A673 (cell line): ENCODE results near the gene TPH2. TPM values are rescaled to one million over a fixed set of nuclear protein-coding genes. Genes with fewer than 3 reads are reported as not detected.

Experiments used
- BruUV-seq: library from RNA; stranded (reverse); fragments of 400-500 nt; replicated peaks from 2 replicates; lab custom pipeline; 2021; lab: Mats Ljungman, UMichigan
- CTCF ChIA-PET: fragments of 300-600 bp; sonication (Branson Sonifier 250); formaldehyde crosslinking; loops from one replicate; lab custom pipeline; 2022; ENCODE audit warnings: antibody characterized with exemption; lab: Charles Lee
- POLR2A ChIA-PET: fragments of 300-600 bp; sonication (Branson Sonifier 250); formaldehyde crosslinking; loops from one replicate; lab custom pipeline; 2022; ENCODE audit warnings: antibody characterized with exemption; ENCODE audit not compliant: low non-redundant PET; lab: Charles Lee
- DNase-seq: peaks from one replicate; pipeline ENCODE4 v3.0.0-alpha.2; 2015; ENCODE audit warnings: low spot score
- H3K27ac ChIP-seq: fragments of 200-600 bp; sonication (generic); 2 replicates; pipeline ENCODE4 v1.5.1; 2016; ENCODE audit warnings: mixed run types, low read depth, mild to moderate bottlenecking, mixed read lengths, antibody characterized with exemption, low read length; ENCODE audit not compliant: poor library complexity, severe bottlenecking
- H3K27me3 ChIP-seq: fragments of 200-600 bp; sonication (generic); replicated peaks from 2 replicates; pipeline ENCODE4 v1.6.1; 2017; ENCODE audit warnings: mixed run types, low read depth, mild to moderate bottlenecking, mixed read lengths, antibody characterized with exemption, low read length; ENCODE audit not compliant: insufficient read depth, poor library complexity
- H3K36me3 ChIP-seq: fragments of 200-600 bp; sonication (generic); 2 replicates; pipeline ENCODE4 v1.6.1; 2016; ENCODE audit warnings: mixed run types, mild to moderate bottlenecking, mixed read lengths, antibody characterized with exemption, low read length; ENCODE audit not compliant: insufficient read depth, poor library complexity, severe bottlenecking
- H3K4me1 ChIP-seq: fragments of 200-600 bp; sonication (generic); 2 replicates; pipeline ENCODE4 v1.6.1; 2017; ENCODE audit warnings: mixed run types, mild to moderate bottlenecking, mixed read lengths, antibody characterized with exemption, low read length; ENCODE audit not compliant: insufficient read depth, poor library complexity, severe bottlenecking
- H3K4me3 ChIP-seq: fragments of 200-600 bp; sonication (generic); 2 replicates; pipeline ENCODE4 v1.5.1; 2016; ENCODE audit warnings: low read depth, mixed run types, mild to moderate bottlenecking, mixed read lengths, low read length; ENCODE audit not compliant: poor library complexity, severe bottlenecking
- H3K9me3 ChIP-seq: fragments of 200-600 bp; sonication (generic); 2 replicates; pipeline ENCODE4 v1.6.1; 2016; ENCODE audit warnings: mixed run types, low read depth, mild to moderate bottlenecking, mixed read lengths, antibody characterized with exemption, low read length; ENCODE audit not compliant: poor library complexity, severe bottlenecking
- EZH2 ChIP-seq: fragments of 200-600 bp; sonication (generic); IDR thresholded peaks from 2 replicates; pipeline ENCODE4 v1.6.1; 2017; ENCODE audit warnings: borderline replicate concordance, low read depth, mild to moderate bottlenecking, mixed read lengths, antibody characterized with exemption, low read length; ENCODE audit not compliant: poor library complexity, severe bottlenecking
- intact Hi-C: fragments of 100-400 bp; cut with micrococcal nuclease; formaldehyde crosslinking; loops from one replicate; pipeline ENCODE4 v1.10.0; 2022; ENCODE audit not compliant: unreplicated experiment
- total RNA-seq: library from RNA; stranded (reverse); gene quantifications from 2 replicates; pipeline ENCODE4 v1.2.3, GENCODE V29; 2021
- TF ChIP-seq, protein P1 (sequence below): fragments of 300-800, 200-600 bp; sonication (generic); conservative IDR thresholded peaks from 2 replicates; pipeline ENCODE4 v1.5.1; 2017; ENCODE audit warnings: low read depth, mild to moderate bottlenecking, antibody characterized with exemption, low read length, moderate library complexity, mixed read lengths

TPH2 gene
- total RNA-seq, 1 experiment from 2014 or later, result 0.82 TPM

DNA sequence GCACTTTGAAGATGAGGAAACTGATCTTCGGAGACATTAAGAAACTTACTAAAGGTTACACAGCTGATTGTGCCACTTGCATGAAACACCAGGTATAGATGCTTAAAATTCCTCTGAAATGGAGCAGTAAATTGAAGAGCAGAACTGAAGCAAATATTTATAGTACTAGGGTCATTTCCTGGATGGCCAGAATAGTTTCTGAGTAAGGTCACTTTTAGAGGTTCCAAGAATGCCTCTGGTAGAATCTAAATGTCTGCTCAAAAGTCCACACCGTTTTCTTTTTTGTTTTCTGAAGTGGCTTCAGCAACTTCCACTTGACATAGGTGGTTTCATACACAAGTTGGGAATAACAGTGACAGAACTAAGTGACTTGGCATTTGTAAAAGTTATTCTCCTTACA is 19.4 kb downstream of the TPH2 start:
- TF ChIP-seq, protein P1, sequence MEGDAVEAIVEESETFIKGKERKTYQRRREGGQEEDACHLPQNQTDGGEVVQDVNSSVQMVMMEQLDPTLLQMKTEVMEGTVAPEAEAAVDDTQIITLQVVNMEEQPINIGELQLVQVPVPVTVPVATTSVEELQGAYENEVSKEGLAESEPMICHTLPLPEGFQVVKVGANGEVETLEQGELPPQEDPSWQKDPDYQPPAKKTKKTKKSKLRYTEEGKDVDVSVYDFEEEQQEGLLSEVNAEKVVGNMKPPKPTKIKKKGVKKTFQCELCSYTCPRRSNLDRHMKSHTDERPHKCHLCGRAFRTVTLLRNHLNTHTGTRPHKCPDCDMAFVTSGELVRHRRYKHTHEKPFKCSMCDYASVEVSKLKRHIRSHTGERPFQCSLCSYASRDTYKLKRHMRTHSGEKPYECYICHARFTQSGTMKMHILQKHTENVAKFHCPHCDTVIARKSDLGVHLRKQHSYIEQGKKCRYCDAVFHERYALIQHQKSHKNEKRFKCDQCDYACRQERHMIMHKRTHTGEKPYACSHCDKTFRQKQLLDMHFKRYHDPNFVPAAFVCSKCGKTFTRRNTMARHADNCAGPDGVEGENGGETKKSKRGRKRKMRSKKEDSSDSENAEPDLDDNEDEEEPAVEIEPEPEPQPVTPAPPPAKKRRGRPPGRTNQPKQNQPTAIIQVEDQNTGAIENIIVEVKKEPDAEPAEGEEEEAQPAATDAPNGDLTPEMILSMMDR, result no peak
- TF ChIP-seq EZH2, result no peak
- intact Hi-C loops, result loop anchor here (2.0 kb wide), 1 partner anchor 15 kb away; no protein-coding TSS in a partner anchor
- CTCF ChIA-PET, result no interaction called here

DNA sequence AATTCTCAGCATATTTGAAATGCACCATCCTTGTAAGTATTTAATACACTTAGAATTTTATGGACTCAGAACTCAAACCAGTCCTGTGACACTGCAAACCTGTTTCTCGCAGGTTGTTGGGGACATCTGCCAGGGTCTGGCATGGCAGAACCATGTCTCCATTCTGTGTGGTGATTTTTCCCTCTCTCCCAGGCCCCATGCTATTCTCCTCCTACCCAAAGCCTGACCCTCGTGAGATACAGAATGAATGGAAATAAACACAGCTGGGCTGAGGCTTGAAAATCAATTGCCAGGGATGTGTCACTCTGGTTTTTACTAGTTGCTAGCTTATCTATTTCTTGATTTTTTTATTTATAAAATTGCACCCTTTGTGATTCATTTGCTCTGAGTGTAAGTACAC is 19.8 kb downstream of the TPH2 start:
- no peaks in the 10 kb centered on the region for H3K9me3 ChIP-seq
- TF ChIP-seq, protein P1, result no peak
- TF ChIP-seq EZH2, result no peak
- no peak for DNase-seq
- ChIA-PET POLR2A (no interaction called here), CTCF (interaction anchor here (0.6 to 0.7 kb wide), 2 partner anchors 178 to 242 kb away, joined by 3 read pairs; no protein-coding TSS in a partner anchor)
- peaks cover 29% of the 10 kb centered on the region for H3K4me1 ChIP-seq
- H3K36me3 ChIP-seq, result no peaks in the 10 kb centered on the region
- no peak overlapping the region for H3K27ac ChIP-seq
- no peak overlapping the region for H3K4me3 ChIP-seq
- intact Hi-C loops, result loop anchor here (2.0 kb wide), 1 partner anchor 14 kb away; no protein-coding TSS in a partner anchor
- no peaks in the 10 kb centered on the region for H3K27me3 ChIP-seq
- BruUV-seq, result no TSS peak

More for the DNA sequence above, 19.4 kb downstream of the TPH2 start:
- DNase-seq, result no peak
- no TSS peak for BruUV-seq
- Histone ChIP-seq H3K27ac (no peak overlapping the region), H3K27me3 (no peaks in the 10 kb centered on the region), H3K36me3 (no peaks in the 10 kb centered on the region), H3K4me1 (peaks cover 30% of the 10 kb centered on the region), H3K4me3 (no peak overlapping the region), H3K9me3 (no peaks in the 10 kb centered on the region)
- POLR2A ChIA-PET, result no interaction called here

DNA sequence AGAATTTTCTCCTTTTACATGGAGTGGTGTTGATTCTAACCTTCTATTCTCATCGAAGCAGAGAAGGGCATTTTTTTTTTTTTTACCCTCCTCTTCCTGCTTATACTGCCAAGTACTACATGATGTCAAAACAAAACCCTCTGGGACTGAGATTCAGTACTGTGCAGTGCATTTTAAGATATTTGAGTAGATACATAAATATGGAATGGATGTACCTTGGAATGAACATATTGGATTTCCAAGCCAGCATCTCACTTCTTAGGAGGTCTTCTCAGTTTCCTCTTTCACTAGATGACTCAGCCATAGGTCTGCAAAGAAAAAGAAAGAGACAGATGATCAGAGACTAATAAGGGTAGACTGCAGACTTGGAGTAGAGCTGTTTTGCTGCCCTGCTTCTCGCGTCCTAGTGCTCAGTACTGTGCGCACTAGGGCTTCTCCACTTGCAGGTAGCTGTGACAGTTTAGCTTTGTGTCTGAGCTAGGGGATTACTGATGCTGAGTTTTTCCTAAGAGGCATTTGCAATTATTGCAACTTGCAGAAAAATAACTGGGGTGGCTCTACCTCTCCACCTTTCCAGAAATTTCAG is 20.4 kb downstream of the TPH2 start:
- DNase-seq, result peak; percentile 52
- no peaks in the 10 kb centered on the region for H3K27me3 ChIP-seq
- H3K27ac ChIP-seq, result no peak overlapping the region
- ChIA-PET POLR2A (no interaction called here), CTCF (interaction anchor here (0.6 to 0.7 kb wide), 2 partner anchors 178 to 243 kb away, joined by 3 read pairs; no protein-coding TSS in a partner anchor)
- TF ChIP-seq EZH2, result no peak
- TF ChIP-seq, protein P1, result no peak
- no peaks in the 10 kb centered on the region for H3K36me3 ChIP-seq
- H3K4me1 ChIP-seq, result peaks cover 22% of the 10 kb centered on the region
- no TSS peak for BruUV-seq
- intact Hi-C loops, result loop anchor here (2.0 kb wide), 1 partner anchor 14 kb away; no protein-coding TSS in a partner anchor
- H3K9me3 ChIP-seq, result no peaks in the 10 kb centered on the region
- H3K4me3 ChIP-seq, result no peak overlapping the region
